Fibroblast of mammary gland (primary cell): Measurements from ENCODE around the gene TGFBRAP1.

ENCODE experiments used
- DNase-seq: peaks from one replicate; pipeline ENCODE4 v3.0.0-alpha.2; 2010; ENCODE audit warnings: low read depth
- H3K4me3 ChIP-seq: 2 replicates; pipeline ENCODE4 v1.5.1; 2011; ENCODE audit warnings: low read depth, mild to moderate bottlenecking, low read length, moderate library complexity; ENCODE audit not compliant: control insufficient read depth
- CTCF ChIP-seq: conservative IDR thresholded peaks from 2 replicates; pipeline ENCODE4 v1.5.1; 2011; ENCODE audit warnings: low read depth, low read length, inconsistent platforms; ENCODE audit not compliant: control insufficient read depth, insufficient read depth

The TGFBRAP1 gene

GRCh38 chr2:105243961-105244360 is 85.6 kb downstream of the TGFBRAP1 start:
- DNase-seq, result no peak
- no peak overlapping the region for H3K4me3 ChIP-seq
- peak; percentile 25 for TF ChIP-seq CTCF

GRCh38 chr2:105242286-105242993 is 87.1 kb downstream of the TGFBRAP1 start:
- H3K4me3 ChIP-seq, result no peak overlapping the region
- no peak for TF ChIP-seq CTCF
- DNase-seq, result no peak

GRCh38 chr2:105241443-105241842 is 88.1 kb downstream of the TGFBRAP1 start, which contains the start of gene GPR45:
Gene GPR45, plus strand, starts transcription at chr2:105241743. Its CDS starts 116 bp downstream, at chr2:105241859.
- no peak for DNase-seq
- no peak within 1 kb of the TSS for H3K4me3 ChIP-seq
- TF ChIP-seq CTCF, result no peak

- no peak for TF ChIP-seq CTCF
- peak; percentile 89 for DNase-seq
- no peak overlapping the region for H3K4me3 ChIP-seq
Observed at GRCh38 chr2:105239924-105240323, 89.6 kb downstream of the TGFBRAP1 start.

GRCh38 chr2:105238664-105239240 is 90.8 kb downstream of the TGFBRAP1 start:
- no peak for DNase-seq
- no peak overlapping the region for H3K4me3 ChIP-seq
- no peak for TF ChIP-seq CTCF

GRCh38 chr2:105237045-105237765 is 92.3 kb downstream of the TGFBRAP1 start:
- H3K4me3 ChIP-seq, result no peak overlapping the region
- DNase-seq, result no peak
- no peak for TF ChIP-seq CTCF
